Body of pancreas (tissue), 4 donors: Measurements from ENCODE around the gene GREM1. TPM values are rescaled to one million over a fixed set of nuclear protein-coding genes. Genes with fewer than 3 reads are reported as not detected.

Experiments used
- ATAC-seq: fragments of 150-250 bp; one replicate; pipeline ENCODE4 v1.9.1; 2016
- DNase-seq, 4 donors: peaks; one replicate each; pipeline ENCODE4 v3.0.0-alpha.2; 2019
- H3K27ac ChIP-seq, 4 donors: fragments of 200-600 bp; sonication (generic); 1 replicate in 3 of 4; 2 replicates in 1 of 4; pipeline versions ENCODE4 v1.5.1 to v1.6.1; 2016 to 2019; ENCODE audit warnings: mild to moderate bottlenecking in 1 of 4, mixed read lengths in 1 of 4, moderate library complexity in 1 of 4
- H3K27me3 ChIP-seq, 2 donors: fragments of 200-600 bp; sonication (generic); one replicate each; pipeline ENCODE4 v1.6.0; 2016; ENCODE audit warnings: mild to moderate bottlenecking in 1 of 2
- H3K36me3 ChIP-seq, 2 donors: fragments of 200-600 bp; sonication (generic); replicated peaks in 1 of 2; 2 replicates each; pipeline ENCODE4 v1.5.1; 2016; ENCODE audit warnings: low read depth in 2 of 2; ENCODE audit not compliant: insufficient read depth in 1 of 2
- H3K4me1 ChIP-seq: fragments of 200-600 bp; sonication (generic); one replicate; pipeline ENCODE4 v1.6.0; 2016
- H3K4me3 ChIP-seq, 2 donors: fragments of 200-600 bp; sonication (generic); 1 replicate in 1 of 2; 2 replicates in 1 of 2; pipeline ENCODE4 v1.5.1; 2016 to 2019
- H3K9me3 ChIP-seq, 3 donors: fragments of 200-600 bp; sonication (generic); 1 replicate in 2 of 3; 2 replicates in 1 of 3; pipeline ENCODE4 v1.5.1; 2016
- CTCF ChIP-seq, 7 experiments: fragments of 450-650 bp in 4 of 7; fragments of 200-600 bp in 3 of 7; sonication (generic) in 3 of 7; IDR thresholded peaks; one replicate each; pipeline ENCODE4 v1.5.1; 2016 to 2019; ENCODE audit warnings: antibody characterized with exemption in 7 of 7
- POLR2A ChIP-seq, 3 donors: fragments of 450-650 bp; IDR thresholded peaks; one replicate each; pipeline ENCODE4 v1.6.1; 2016; ENCODE audit warnings: antibody characterized with exemption in 3 of 3, mild to moderate bottlenecking in 2 of 3
- WGBS, 2 donors: methylation state at CpG; one replicate each; pipeline ENCODE4 v1.1.5; 2017; 5-methylcytosine and 5-hydroxymethylcytosine counted together
- intact Hi-C: fragments of 100-400 bp; cut with DNase I; formaldehyde crosslinking; loops from one replicate; pipeline ENCODE4 v1.15.1; 2023
- total RNA-seq, 2 donors: library from RNA; depleted of rRNA; stranded (reverse); fragments of >200 nt; gene quantifications; one replicate each; pipeline ENCODE4 v1.1.0, GENCODE V29; 2016

Gene GREM1
- total RNA-seq, 2 donors from 2014 or later: under 0.01 to 6.5 TPM

- Histone ChIP-seq H3K4me1 (peaks cover 22% of the 10 kb centered on the region), H3K27ac (no peak overlapping the region), H3K27me3 (no peaks in the 10 kb centered on the region), H3K36me3 (no peaks in the 10 kb centered on the region), H3K9me3 (no peaks in the 10 kb centered on the region), H3K4me3 (no peak overlapping the region)
- no peak for DNase-seq
- ATAC-seq: no peak
- no peak for TF ChIP-seq CTCF (IDR thresholded peaks at IDR 0.05)
- no peak for TF ChIP-seq POLR2A (IDR thresholded peaks at IDR 0.05)
- intact Hi-C loops: loop anchor here (10.0 kb wide), 1 partner anchor 61 kb away; the partner anchor contains the start of gene SCG5
- 81 to 84% methylated on average over 2 of the region's 2 CpGs for WGBS, 2 donors
Measured at GRCh38 chr15:32705446-32705845, 12.4 kb upstream of the GREM1 start.

GRCh38 chr15:32706704-32707103 lies 11.1 kb upstream of the GREM1 start:
- 73 to 96% methylated on average over 3 of the region's 3 CpGs for WGBS, 2 donors
- intact Hi-C loops: loop anchor here (10.0 kb wide), 1 partner anchor 62 kb away; the partner anchor contains the start of gene SCG5
- DNase-seq (no peak), ATAC-seq (no peak)
- no peaks in the 10 kb centered on the region for H3K9me3 ChIP-seq
- TF ChIP-seq POLR2A (IDR thresholded peaks at IDR 0.05) (no peak), CTCF (IDR thresholded peaks at IDR 0.05) (no peak)
- H3K4me3 ChIP-seq: no peak overlapping the region
- H3K27me3 ChIP-seq: no peaks in the 10 kb centered on the region
- H3K4me1 ChIP-seq: peaks cover 11% of the 10 kb centered on the region
- H3K27ac ChIP-seq: no peak overlapping the region
- H3K36me3 ChIP-seq: no peaks in the 10 kb centered on the region

GRCh38 chr15:32707436-32707835 lies 10.4 kb upstream of the GREM1 start:
- no peaks in the 10 kb centered on the region for H3K36me3 ChIP-seq
- 58 to 75% methylated on average over 6 of the region's 6 CpGs for WGBS, 2 donors
- DNase-seq (no peak), ATAC-seq (no peak)
- H3K27ac ChIP-seq: no peak overlapping the region
- intact Hi-C loops: loop anchor here (10.0 kb wide), 1 partner anchor 63 kb away; the partner anchor contains the start of gene SCG5
- no peaks in the 10 kb centered on the region for H3K27me3 ChIP-seq
- H3K9me3 ChIP-seq: no peaks in the 10 kb centered on the region
- no peak for TF ChIP-seq POLR2A (IDR thresholded peaks at IDR 0.05)
- no peak for TF ChIP-seq CTCF (IDR thresholded peaks at IDR 0.05)
- H3K4me3 ChIP-seq: no peak overlapping the region
- peaks cover 11% of the 10 kb centered on the region for H3K4me1 ChIP-seq

- peak in 2 of 4 donors; percentile 33 to 34 for DNase-seq
- peaks cover 11% of the 10 kb centered on the region for H3K4me1 ChIP-seq
- 56 to 58% methylated on average over 9 of the region's 9 CpGs for WGBS, 2 donors
- H3K27me3 ChIP-seq: no peaks in the 10 kb centered on the region
- no peak for TF ChIP-seq CTCF (IDR thresholded peaks at IDR 0.05)
- no peak for TF ChIP-seq POLR2A (IDR thresholded peaks at IDR 0.05)
- intact Hi-C loops: loop anchor here (10.0 kb wide), 1 partner anchor 65 kb away; the partner anchor contains the start of gene SCG5
- H3K36me3 ChIP-seq: no peaks in the 10 kb centered on the region
- H3K4me3 ChIP-seq: no peak overlapping the region
- peak; percentile 74 for ATAC-seq
- H3K27ac ChIP-seq: peak overlapping the region in 1 of 4 donors; percentile 18
- H3K9me3 ChIP-seq: no peaks in the 10 kb centered on the region
Measured at GRCh38 chr15:32709295-32710033, 8.3 kb upstream of the GREM1 start.
